OCI-LY7 (cell line): ENCODE results near the gene ST14.

Experiments
- CTCF ChIP-seq: fragments of 200-600 bp; sonication (generic); conservative IDR thresholded peaks from 2 replicates; pipeline ENCODE4 v1.5.1; 2014; ENCODE audit warnings: mild to moderate bottlenecking, antibody characterized with exemption, low read length, moderate library complexity, mixed read lengths
- EZH2phosphoT487 ChIP-seq: fragments of 200-600 bp; sonication (generic); IDR thresholded peaks from 2 replicates; pipeline ENCODE4 v1.6.1; 2018; ENCODE audit warnings: low read depth, borderline replicate concordance, mild to moderate bottlenecking, mixed run types, antibody characterized with exemption, low read length, moderate library complexity, mixed read lengths

- TF ChIP-seq CTCF (no peak), EZH2phosphoT487 (no peak)
These were observed 40.2 kb downstream of the ST14 start for GRCh38 chr11:130199792-130200191.
